Measurements from ENCODE around the gene CLEC16A.

Gene CLEC16A

GRCh38 chr16:11129378-11129781 is 185.0 kb downstream of the CLEC16A start:
- DNase-seq, result no peak

- DNase-seq, result no peak
Measured at GRCh38 chr16:11130978-11131665, 186.8 kb downstream of the CLEC16A start.

DNA sequence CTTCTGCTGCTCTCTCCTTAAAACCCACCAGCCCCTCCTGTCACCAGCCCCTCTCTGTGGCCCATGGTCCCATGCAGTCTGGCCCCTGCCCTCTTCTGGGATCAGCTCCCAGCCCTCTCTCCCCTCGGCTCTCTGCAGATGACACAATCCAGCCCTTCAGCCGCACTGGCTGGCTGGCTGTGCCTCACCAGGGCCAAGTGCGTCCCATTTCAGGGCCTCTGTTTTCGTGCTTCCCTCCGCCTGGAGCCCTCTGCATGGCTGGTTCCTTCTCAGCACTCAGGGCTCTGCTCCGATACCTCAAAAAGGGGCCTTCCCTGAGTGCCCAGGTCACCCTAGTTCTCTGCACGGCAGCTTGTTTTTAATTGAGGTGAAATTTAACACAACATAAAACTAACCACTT is 187.3 kb downstream of the CLEC16A start:
- no peak for DNase-seq

DNA sequence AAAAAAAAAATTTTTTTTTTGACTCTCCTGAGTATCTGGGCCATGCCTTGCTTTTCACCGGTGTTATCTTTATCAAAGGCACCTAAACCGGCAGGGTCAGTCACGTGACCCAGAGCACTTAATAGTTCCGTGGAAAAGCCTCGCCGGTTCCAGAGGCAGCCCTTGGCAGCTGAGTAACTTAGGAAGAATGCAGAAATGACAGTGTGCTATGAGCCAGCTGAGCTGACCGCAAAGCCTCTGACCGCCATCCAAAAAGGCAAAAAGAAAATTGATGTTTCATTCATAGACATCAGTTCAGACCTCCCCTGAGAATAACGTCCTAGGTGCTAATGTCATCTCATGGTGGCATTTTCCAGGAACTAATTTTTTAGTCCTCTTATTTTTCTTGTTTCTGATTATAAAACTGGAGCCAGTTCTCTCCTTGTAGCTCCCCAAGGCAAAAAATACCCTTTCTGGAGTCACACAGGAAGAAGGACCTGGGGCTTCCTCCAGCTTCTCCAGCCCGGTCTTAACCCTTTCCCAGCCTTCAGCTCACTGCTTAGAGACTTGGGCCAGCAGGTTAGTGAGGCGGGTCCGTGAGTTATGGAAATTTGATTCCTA is 189.1 kb downstream of the CLEC16A start:
- no peak for DNase-seq

DNA sequence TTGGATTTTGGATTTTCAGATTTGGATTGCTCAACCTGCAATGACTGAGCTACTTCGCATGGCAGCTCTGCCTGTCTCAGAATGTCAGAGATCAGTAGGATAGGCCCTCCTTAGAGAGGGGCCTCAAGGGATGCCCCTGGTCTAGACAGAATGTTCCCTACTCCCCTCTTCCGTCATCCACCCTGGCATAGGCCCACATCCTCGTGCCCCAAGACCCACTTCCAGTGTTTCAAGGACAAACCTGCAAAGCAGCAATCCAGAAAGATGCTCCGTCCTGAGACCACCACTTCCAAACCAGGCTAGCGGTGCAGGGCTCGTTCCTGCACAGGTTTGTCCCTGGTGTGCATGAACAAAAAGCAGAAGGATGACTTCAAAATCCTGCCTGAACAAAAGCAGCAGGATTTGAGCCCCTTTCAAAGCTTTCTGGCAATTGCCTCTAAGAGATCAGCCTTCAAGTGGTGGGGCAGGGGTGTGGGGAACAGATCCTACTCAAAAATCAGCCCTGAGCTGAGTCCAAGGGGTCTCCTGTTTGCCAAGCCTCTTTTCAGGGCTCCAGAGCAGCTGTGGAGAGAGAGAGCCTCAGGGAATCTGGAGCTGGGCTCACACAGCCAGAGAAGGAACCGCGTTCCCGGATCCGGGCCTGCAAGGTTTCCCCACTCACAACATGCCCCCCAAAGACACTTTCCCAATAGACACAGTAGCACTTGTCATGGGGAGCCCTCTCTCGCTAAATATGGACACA is 190.5 kb downstream of the CLEC16A start:
- DNase-seq, result no peak

DNA sequence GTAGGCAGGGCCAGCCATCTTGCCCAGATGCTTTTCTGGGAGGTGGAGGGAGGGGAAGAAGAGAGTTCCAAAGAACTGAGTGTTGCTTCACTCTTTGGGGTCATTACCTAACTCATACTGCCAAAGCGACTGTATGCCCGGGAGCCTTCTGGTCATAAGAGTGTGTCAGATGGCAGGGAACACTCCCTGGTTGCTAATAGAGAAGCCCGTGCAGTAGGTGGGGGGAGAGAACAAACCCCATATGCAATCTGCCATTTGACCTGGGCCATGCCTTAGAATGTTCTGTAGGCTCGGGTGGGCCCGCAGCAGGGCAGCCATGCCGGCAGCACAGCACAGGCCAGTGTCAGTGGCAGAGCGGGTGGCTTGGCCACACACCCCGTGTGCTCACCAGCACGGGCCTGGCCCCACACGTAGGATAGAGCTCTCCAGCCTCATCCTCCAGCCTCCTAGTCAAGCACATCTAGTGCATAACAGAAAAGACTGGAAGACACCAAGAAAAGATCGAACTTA is 191.2 kb downstream of the CLEC16A start:
- no peak for DNase-seq

DNA sequence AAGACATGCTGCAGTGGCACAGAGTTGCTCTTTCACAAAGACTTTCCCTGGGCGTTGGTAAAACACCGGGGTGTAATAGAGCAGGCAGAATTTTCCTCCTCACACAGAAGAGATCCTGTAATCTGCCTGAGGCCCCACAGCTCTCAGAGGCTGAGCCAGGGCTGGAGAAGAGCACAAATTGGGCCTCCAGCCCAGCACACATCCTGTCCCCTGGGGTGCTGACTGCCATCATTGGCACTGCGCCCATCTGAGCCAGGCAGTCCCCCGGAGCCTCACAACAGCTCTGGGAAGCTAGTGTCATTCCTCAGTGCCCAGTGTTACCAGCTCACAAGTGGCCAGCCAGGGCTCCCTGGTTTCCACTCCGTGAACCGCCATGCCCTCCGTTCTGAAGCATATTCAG is 192.2 kb downstream of the CLEC16A start:
- peak; percentile 88 for DNase-seq

DNA sequence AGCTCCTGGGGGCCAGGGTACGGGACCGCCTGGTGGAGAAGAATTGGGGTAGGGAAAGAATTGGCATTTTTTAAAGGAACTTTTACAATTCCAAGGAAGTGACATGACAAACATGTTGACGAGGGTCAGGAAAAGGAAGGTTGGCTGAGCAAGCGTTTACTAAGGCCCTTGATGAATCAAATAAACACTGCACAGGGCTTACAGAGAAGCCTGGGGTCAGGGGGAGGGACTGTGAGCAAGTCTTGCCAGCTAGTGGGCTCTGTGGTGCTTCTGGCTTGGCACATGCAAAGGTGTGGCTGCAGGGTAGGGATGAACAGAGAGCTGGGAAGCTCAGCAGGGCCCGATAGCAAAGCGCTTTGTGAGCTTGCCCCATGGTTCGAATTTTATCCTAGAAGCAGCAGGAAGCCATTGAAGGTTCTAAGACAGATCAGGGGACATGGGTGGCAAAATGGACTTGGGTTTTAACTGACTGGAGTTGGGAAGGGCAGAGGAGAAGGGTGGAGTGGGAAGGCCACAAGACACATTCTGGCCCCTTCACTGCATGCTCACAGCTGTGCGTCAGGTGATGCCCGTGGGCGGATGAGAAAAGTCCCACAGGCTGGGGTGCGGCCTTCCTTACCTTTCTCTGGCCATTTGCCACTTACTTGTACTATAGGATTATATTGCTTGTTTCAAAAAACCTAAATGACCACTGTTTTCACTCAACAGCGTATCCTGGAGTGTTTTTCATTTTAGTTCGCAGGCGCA is 193.8 kb downstream of the CLEC16A start:
- DNase-seq, result no peak

GRCh38 chr16:11138769-11139325 is 194.5 kb downstream of the CLEC16A start:
- no peak for DNase-seq

DNA sequence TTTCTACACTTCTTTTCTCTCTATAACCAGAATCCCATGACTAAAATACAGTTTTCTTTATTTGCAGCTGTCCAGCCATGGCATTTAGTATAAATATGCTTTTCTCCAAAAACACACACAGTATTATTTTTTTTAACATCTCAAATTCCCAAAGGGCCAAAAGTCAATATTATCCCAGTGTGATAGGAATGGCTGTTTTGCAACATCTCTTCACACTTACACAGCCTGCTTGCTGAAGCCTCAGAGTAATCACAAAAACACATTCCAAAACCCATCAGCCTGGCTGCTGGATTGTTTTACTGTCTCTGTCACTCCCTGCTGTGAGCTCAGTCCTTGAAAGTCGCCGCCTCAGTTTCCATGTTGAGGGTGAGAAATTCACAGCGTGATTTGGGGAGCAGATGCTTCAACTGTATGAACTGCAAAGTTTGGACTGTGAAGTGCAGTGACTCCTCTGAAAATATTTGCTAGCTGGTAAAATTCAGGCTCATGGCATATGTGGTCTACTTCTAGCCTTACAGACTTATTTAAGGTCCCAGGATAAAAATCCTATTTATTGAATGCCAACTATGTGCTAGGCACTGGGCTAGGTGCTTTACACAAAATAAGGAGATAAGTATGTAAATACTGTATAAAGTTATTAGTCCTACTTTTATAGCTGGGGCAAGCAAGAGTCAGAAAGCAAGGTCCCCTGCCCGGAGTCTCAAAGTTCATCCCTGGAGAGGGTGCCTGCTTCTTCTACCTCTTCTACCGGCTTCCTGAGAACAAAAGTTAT is 195.1 kb downstream of the CLEC16A start:
- no peak for DNase-seq

DNA sequence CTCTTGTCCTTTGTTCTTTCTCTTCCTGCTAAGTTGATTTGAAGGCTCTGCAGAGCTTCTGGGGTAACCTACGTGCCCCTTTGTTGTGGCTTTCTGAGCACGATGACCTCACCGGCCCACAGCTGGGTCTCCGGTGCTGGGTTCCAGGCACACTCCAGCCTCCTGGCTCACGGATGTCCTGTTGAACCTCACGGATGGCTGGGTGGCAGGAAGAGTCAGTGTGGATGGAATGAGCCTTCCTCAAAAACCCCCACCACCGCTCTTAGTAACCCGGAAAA is 195.7 kb downstream of the CLEC16A start:
- DNase-seq, result no peak

GRCh38 chr16:11140466-11140865 is 196.1 kb downstream of the CLEC16A start:
- DNase-seq, result peak; percentile 91

- no peak for DNase-seq
Measured at GRCh38 chr16:11140867-11141266, 196.5 kb downstream of the CLEC16A start.

DNA sequence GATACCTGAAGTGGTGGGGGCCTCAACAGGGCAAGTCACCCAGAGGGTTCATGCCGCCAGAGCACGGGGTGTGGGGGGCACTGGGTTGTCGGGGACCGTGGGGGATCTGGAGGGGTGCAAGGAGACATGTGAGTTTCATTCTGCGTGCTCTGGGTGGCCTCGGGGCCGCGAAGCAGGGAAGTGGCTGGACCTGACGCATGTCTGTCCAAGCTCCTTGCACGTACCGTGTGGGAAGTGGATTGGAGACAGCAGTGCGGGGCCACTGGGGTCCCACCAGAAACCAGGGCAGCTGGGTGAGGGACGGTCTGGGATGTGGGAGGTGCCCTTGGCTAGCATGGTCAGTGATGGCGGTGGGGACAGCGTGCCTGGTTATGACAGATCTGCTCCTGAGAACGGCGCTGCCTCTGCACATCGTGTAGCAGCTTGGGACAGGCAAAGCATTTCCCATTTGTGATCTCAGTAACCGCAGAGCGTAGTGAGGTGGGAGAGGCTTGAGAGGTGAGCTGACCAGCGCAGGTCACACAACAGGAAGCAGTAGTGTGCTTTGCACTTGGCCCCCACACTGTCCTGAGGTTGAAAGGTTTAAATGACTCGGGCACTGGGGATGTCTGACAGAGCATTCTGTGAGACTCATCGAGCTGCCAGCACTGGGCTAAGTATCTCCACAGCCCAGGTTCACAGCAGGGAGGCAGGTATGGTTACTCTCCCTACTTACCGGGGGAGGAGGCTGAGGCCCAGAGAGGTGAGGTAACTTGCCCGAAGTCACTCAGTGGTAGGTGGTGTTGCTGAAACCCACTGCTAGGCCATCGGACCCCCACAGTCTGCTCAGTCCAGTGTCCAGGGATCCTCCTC is 197.3 kb downstream of the CLEC16A start:
- no peak for DNase-seq

DNA sequence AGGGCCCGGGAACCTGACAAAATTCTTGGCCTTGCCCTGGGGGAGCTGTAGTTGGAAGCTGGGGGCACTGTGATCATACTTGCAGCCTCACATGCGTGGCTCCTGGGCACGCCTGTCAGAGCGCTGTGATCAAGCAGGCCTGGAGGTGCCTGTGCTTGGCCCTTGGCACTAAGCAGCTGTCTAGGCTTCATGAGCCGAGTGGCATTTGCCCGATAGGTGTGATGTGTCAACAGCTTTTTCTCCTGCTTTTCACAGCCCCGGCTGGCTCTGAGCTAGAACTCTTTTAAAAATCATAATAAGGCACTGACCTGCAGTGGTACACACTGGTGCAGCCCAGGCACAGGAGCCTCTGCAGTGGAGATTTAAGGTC is 197.9 kb downstream of the CLEC16A start:
- no peak for DNase-seq

DNA sequence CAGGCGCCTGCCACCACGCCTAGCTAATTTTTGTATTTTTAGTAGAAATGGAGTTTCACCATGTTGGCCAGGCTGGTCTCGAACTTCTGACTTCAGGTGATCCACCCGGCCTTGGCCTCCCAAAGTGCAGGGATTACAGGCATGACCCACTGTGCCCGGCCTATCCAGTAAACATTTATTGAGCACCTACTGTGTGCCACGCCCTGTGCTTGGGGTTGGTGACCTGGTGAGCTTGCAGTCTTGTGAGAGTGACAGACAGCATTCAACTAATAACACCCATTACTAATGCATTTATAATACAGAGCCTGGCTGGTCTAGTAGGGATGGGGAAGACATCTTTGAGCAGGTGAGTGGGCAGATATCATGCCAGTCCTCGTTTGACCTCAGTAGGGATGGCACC is 198.6 kb downstream of the CLEC16A start:
- no peak for DNase-seq

GRCh38 chr16:11143372-11144035 is 199.1 kb downstream of the CLEC16A start:
- DNase-seq, result peak; percentile 57

GRCh38 chr16:11144122-11144521 is 199.8 kb downstream of the CLEC16A start:
- DNase-seq, result no peak

DNA sequence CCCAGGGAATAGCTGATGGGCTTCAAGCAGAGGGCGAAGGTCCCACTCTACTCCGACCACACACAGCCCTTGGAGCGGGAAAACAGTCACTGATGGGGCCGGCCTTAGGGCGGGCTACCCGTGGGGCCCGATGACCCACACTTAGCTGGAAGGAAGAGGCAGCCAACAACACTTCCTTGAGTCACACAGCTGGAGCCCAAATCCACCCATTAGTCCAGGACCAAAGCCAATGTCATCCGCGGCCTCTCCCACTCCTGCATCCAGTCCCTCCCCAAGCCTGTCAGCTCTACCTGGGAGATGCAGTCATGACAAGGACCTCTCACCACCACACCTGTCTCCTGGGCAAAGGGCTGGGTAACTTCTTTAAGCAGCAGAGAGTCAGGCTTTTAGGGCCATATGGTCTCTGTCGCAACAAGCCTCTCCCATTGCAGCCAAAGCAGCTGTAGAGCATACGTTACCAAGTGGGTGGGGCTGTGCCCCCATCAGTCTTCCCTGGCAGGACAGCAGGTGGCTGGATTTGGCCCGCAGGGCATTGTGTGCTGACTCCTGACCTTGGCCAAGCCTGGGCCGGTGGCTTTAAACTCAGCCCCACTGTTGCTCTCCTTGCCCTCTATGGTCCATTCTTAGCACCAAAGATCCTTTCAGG is 200.9 kb downstream of the CLEC16A start:
- DNase-seq, result no peak

- no peak for DNase-seq
Measured at GRCh38 chr16:11145819-11146211, 201.5 kb downstream of the CLEC16A start.

Measured in NCI-H146 (cell line).